Stimulated activated CD8-positive, alpha-beta memory T cell treated with anti-CD3 and anti-CD28 coated beads, Interleukin-15, amount 100 ng/mL, for 1 hour (primary cell): ENCODE measurements around the gene TRIM43.
"Not testable (repeated sequence)": the region's sequence is repeated elsewhere in the genome, so short reads cannot be mapped to it uniquely, and the experiment has no call there.

Experiments used
- DNase-seq: peaks from one replicate; pipeline ENCODE4 v3.0.0-alpha.2; 2020; ENCODE audit warnings: low read depth

TRIM43 gene

DNA sequence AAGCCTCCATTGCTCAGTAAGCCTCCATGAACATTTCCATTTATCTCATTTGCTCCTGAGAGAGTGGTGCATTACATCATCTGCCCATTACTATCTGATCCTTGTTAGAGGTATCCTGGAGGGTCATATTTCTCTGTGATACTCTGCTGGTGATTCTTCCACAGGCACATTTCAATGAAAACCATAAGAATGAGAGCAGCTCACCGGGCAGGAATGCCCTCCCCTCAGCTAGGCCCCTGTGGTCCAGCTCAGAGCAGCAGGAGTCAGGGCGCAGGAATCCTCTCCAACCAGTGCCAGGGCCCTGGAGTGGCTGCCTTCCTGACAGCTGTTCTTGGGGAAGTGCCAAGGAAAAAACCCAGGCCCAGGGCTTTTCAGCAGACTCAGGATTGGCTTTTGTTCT is 50.0 kb downstream of the TRIM43 start:
- not testable (repeated sequence) for DNase-seq

DNA sequence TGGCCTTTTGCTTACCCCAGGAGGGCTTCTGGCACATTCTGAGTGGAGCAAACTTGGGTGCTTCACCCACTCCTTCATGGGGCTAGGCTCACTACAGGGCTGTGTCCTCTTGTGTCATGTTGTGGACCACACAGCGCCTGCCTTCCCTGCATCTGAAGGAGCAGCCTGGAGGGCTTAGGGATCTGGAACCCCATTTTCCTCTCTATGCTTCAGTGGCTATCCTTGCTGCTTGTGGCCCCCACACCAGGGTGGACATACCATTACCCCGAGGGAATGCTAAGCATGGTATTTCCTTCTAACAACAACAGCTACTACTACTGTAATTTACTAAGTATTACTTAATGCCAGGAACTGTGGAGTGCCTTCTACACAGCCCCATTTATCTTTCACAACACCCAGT is 50.6 kb downstream of the TRIM43 start:
- DNase-seq = not testable (repeated sequence)

DNA sequence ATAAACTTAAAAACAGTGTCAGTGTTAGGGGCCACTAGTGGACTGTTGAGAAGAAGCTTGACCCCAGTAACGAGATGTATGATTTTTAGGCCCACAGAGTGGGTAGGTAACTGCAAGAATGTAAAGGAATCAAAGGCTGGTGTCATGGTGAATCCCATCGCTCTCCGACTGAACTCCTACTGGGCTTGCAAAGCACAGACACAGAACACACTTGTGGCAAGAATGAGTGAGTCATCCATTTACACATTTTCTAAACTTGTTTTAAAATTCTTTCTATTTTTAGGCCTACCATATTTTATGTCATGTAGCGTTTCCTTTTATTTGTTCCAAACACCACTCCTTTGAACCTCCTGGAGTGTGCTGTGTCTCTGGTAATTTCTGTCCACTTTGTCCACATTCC is 51.1 kb downstream of the TRIM43 start:
- not testable (repeated sequence) for DNase-seq

DNA sequence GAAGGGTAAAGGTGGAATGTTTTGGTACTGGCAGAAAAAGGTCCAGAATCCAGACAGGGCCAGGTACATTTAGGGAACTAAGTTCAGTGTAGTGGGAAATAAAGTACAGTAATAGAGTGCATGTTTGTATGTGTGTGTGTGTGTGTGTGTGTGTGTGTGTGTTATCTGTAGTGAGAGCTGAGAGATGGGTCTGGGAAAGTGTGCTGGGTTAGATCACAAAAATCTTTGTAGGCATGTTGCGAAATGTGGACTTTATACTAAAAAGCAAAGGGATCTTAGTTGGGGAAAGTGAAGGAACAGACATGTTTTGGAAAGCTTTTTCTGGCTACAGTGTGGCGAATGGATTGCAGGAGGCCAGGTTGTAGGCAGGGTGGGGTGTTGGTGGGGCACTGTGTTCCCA is 53.5 kb downstream of the TRIM43 start:
- not testable (repeated sequence) for DNase-seq

DNA sequence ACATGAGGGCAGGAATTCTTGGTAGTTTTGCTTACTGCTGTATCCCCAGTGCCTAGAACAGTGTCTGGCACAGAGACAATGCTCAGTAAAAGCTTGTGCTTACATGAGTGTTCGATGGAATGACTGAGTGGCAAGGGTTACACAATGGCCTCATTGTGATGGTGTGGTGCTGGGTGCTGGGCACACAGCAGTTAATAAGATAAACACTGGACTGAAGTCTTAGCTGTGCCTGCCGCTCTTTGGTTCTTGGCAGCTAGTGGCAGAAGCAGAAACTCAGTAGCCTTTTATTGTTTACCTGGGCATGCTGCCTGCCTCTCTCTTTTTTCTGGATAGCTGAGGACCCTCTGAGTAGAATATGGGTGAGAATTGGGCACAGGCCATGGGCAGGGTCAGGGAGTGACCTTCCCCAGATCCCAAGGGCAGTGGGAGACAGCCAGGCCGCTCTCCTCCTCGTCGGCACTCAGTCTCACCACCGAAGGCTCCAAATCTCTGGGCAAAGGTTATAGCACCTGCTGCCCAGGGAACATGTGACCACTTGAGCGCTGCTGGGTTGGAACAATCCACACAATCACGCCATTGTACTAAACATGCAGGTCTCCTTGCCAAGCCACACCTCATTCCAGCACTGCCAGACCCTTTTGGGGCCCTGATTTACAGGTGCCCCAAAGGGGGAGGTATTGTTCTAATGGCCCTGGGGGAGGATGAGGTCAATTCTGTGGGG is 54.6 kb downstream of the TRIM43 start:
- not testable (repeated sequence) for DNase-seq

DNA sequence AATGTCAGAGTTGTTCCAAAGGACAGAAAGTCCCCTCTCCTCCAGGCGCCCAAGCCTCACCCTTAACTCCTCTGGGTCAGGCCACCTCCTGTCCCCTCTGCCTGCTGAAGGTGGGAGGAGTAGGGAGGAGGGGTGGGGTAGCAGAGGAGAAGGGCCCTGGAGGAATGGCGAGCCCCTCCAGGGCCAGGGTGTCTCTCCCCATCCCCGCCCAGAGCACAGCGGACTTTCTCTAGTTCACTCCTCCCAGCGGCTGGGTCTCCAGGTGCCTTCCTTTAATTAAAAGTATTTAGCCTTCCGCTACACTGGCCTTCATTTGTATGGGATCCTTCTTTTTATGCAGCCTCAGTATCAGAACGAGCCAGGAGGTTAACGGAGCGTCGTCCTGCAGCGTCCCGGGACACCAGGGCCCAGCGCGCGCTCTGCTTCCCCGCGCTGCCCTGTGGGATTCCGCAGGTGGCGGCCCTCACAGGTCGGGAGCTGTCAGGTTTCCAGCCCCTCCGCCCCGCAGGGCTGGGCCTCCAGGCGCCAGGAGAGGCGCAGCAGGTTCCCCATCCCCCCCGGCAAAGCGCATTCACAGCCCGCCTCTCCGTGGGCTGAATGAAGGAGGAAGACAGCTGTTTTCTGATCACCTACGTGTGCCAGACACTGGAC is 57.2 kb downstream of the TRIM43 start:
- DNase-seq = not testable (repeated sequence)
